Left ventricle myocardium inferior (tissue), 1 donor: ENCODE measurements around the gene CTTN. TPM values are rescaled to one million over a fixed set of nuclear protein-coding genes. Genes with fewer than 3 reads are reported as not detected.
A peak's percentile ranks its signal among the peaks of the same experiment; 100 is the strongest.

Experiments used
- DNase-seq: peaks from one replicate; pipeline ENCODE4 v3.0.0-alpha.2; 2020
- H3K27ac ChIP-seq: fragments of 200-600 bp; replicated peaks from 2 replicates; pipeline ENCODE4 v1.8.0; 2021
- H3K27me3 ChIP-seq: fragments of 200-600 bp; 2 replicates; pipeline ENCODE4 v1.8.0; 2021; ENCODE audit warnings: low read depth
- H3K36me3 ChIP-seq: fragments of 200-600 bp; 2 replicates; pipeline ENCODE4 v1.8.0; 2021
- H3K4me1 ChIP-seq: fragments of 200-600 bp; 2 replicates; pipeline ENCODE4 v1.8.0; 2021
- H3K4me3 ChIP-seq: fragments of 200-600 bp; 2 replicates; pipeline ENCODE4 v1.8.0; 2021; ENCODE audit warnings: mild to moderate bottlenecking, moderate library complexity
- H3K9me3 ChIP-seq: fragments of 200-600 bp; replicated peaks from 2 replicates; pipeline ENCODE4 v1.8.0; 2021
- CTCF ChIP-seq: fragments of 200-600 bp; IDR thresholded peaks from 2 replicates; pipeline ENCODE4 v1.8.0; 2021; ENCODE audit warnings: antibody characterized with exemption, mild to moderate bottlenecking, borderline replicate concordance
- intact Hi-C: fragments of 100-400 bp; cut with micrococcal nuclease; formaldehyde crosslinking; loops from one replicate; pipeline ENCODE4 v1.11.0; 2022
- total RNA-seq: library from RNA; stranded (reverse); fragmentation: NEBNext Ultra II Directional; extraction: Animal tissue kit (Norgen Biotek cat#: 25700); gene quantifications from one replicate; pipeline ENCODE4 v1.2.1, GENCODE V29; 2021
- donor health status: DM: no; HTN: yes; CAD: no; lungs with severe emphysema.

The CTTN gene
- total RNA-seq, 1 donor from 2014 or later: 144 TPM

DNA sequence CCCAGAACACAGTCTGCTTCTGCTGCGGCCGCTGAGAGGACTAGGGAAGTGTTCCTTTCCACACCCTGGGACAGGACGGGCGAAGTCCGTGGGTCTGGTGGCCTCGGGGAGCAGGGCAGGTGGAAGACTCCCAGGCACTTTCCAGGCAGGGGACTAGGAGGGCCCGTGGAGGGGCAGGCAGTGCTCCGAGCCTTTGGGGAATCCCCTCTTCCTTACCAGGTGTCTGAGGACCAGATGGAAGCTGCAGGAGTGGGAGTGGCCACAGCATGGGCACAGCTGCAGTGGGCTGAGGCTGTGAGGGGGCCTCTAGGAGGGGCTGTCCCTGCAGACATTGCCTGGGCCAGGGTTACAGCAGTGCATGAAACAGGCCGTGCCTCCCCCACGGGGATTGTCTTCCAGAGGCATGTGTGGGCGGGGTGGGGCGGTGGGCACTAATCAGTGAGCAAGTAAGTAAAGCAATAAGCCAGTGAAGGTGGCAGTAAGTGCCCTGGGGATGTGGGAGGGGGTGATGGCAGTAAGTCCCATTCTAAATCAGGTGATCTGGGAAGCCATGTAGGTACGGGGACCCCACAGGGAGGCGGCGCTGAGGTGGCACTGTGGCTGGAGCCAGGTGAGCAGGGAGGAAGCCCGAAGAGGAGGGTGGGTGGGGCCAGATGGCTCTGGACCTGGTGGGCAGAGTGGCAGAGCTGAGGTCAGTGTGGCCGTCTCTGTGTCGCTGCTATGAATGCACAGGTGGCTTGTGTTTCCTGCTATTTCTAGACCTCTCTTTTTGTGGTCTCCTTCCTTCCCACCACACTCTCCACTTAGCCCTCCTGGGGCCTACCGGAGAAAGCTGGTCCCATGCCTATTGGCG is 66.4 kb downstream of the CTTN start:
- Histone ChIP-seq H3K9me3 (no peaks in the 10 kb centered on the region), H3K27me3 (peaks cover 25% of the 10 kb centered on the region), H3K4me3 (no peak overlapping the region), H3K36me3 (no peaks in the 10 kb centered on the region), H3K27ac (no peak overlapping the region), H3K4me1 (peaks cover 5% of the 10 kb centered on the region)
- intact Hi-C loops: loop anchor here (5.0 kb wide), 1 partner anchor 288 kb away; no protein-coding TSS in a partner anchor
- no peak for TF ChIP-seq CTCF
- DNase-seq: no peak

- H3K27ac ChIP-seq: no peak overlapping the region
- H3K4me3 ChIP-seq: no peak overlapping the region
- intact Hi-C loops: loop anchor here (5.0 kb wide), 1 partner anchor 286 kb away; no protein-coding TSS in a partner anchor
- H3K27me3 ChIP-seq: peaks cover 14% of the 10 kb centered on the region
- TF ChIP-seq CTCF: no peak
- H3K9me3 ChIP-seq: no peaks in the 10 kb centered on the region
- H3K36me3 ChIP-seq: no peaks in the 10 kb centered on the region
- DNase-seq: no peak
- peaks cover 15% of the 10 kb centered on the region for H3K4me1 ChIP-seq
These were observed 67.8 kb downstream of the CTTN start for GRCh38 chr11:70466154-70466553.

GRCh38 chr11:70466596-70466995 is 68.3 kb downstream of the CTTN start:
- intact Hi-C loops: loop anchor here (5.0 kb wide), 1 partner anchor 286 kb away; no protein-coding TSS in a partner anchor
- DNase-seq: no peak
- Histone ChIP-seq H3K9me3 (no peaks in the 10 kb centered on the region), H3K27me3 (peaks cover 13% of the 10 kb centered on the region), H3K4me3 (no peak overlapping the region), H3K4me1 (peaks cover 15% of the 10 kb centered on the region), H3K27ac (no peak overlapping the region), H3K36me3 (no peaks in the 10 kb centered on the region)
- TF ChIP-seq CTCF: no peak

DNA sequence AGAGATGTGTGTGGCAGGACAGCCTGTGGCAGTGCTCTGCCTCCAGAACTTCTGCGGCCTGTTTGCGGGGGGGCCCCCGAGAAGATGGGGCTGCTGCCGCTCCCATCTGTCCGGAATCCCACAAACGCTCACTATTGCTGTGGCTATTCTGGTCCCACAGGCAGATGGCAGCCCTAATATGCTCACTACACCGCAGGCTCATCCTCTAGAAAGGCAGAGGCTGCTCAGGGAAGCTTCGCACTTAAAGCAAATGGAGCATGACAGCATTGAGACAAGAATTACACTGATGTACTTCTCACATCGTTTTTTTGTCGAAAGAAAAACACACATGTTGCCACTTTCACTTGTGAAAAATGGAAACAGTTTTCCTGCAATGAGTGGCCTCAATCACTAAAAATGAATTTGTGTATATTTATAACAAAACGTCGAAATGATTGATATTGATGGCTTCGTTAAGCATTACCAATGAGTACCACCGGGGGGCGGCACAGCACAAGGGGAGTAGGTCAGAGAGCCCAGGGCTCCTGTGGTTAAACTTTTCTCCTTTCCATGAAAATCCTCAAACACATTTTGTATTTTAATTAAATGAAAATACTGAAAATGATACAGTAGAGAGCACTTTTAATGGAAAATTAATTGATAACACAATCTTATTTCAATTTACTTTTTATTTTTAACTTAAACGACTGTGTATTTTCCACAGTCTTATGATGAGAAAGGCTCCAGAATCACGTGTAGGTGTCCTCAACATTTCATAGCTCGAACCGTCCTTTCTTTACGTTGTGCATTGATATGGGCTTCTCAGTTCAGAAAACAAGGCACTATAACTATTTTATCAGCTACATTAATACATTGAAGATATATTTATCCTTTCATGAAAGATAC is 69.1 kb downstream of the CTTN start:
- H3K4me3 ChIP-seq: no peak overlapping the region
- TF ChIP-seq CTCF: peak; percentile 90
- intact Hi-C loops: loop anchor here (5.0 kb wide), 1 partner anchor 285 kb away; no protein-coding TSS in a partner anchor
- DNase-seq: peak; percentile 53
- no peaks in the 10 kb centered on the region for H3K9me3 ChIP-seq
- peaks cover 13% of the 10 kb centered on the region for H3K27me3 ChIP-seq
- no peak overlapping the region for H3K27ac ChIP-seq
- H3K36me3 ChIP-seq: no peaks in the 10 kb centered on the region
- peaks cover 15% of the 10 kb centered on the region for H3K4me1 ChIP-seq
